ENCODE measurements around the gene TRNP1.
"Not testable (repeated sequence)": the region's sequence is repeated elsewhere in the genome, so short reads cannot be mapped to it uniquely, and the experiment has no call there.

Gene TRNP1

DNA sequence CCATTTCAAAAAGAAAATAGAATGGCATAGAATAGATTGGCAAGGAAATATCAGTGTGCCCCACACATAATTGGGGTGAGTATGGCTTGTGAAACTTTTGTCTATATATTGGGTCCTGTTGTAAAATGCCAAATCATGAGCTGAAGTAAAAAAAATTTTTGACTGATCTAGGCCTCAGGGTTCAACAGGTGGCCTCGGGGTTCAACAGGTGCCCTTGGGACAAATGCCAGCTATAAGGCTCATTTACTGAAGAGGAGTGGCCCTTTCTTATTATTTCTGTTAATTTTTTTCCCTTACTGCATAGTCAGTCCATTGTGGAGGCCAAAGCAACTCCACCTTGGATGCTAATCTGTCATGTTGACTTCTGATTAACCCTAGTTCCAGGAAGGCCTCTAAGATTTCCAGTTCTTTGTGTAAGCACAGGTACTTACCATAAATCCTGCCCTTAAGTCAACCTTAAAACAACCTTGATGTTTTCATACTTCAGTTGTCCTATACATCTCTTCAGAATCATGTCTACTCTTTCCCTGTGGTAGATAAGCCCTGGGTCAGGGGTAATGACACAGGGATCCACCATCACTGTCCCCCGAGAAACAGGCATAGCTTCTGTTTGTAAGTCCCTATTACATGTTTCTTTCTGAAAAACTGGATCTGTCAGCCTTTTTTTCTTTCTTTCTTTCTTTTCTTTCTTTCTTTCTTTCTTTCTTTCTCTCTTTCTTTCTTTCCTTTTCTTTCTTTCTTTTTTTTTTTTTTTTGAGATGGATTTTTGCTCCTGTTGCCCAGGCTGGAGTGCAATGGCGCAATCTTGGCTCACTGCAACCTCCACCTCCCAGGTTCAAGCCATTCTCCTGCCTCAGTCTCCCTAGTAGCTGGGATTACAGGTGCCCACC lies 16.6 kb upstream of the TRNP1 start:
- DNase-seq: no peak

DNA sequence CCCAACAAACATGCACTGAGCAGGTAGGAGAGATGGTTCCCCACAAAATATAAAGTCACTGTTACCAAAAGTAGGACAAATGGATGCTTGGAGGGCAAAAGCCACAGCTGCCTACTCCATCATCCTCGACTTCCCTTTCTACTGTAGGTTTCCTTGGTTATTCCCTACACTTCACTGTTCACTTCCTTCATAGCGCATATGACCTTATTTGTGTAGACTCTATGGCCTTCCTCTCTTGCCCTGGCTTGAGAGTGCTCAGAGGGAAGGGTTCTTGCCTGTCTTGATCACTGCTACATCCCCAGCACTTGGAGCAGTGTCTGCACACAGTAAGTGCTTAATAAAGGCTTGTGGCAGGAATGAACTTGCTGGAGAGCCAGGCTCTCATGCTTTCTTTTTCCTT lies 14.6 kb upstream of the TRNP1 start:
- DNase-seq: no peak

DNA sequence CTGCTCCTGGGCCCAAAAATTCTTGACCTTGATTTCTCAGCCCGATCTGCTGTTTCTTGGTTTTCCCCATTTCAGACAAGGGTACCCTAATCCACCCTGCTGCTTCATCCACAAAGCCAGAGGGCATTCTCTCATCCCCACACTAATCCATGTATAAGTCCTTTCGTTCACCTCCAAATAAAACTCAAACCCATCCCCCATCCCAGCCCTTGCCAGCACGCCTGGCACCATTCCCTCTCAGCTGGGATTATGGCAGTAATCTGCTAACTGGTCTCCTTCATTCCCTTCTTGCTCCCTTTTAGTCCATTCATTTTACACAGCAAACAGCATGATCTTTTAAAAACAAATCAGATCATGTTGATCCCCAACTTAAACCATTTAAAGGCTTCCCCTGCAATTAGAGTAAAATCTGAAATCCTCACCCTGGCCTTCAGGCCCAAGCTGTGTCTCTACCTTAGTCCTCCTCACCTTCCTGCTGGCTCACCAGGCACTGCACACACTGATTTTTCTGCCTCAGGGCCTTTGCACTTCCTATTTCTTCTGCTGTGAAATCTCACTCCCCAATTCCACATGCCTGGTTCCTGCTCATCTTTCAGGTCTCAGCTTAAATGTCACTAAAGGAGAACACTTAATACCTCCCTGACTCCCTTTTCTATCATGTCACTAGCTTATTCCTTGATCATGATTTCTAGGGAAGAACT lies 12.2 kb upstream of the TRNP1 start:
- no peak for DNase-seq

DNA sequence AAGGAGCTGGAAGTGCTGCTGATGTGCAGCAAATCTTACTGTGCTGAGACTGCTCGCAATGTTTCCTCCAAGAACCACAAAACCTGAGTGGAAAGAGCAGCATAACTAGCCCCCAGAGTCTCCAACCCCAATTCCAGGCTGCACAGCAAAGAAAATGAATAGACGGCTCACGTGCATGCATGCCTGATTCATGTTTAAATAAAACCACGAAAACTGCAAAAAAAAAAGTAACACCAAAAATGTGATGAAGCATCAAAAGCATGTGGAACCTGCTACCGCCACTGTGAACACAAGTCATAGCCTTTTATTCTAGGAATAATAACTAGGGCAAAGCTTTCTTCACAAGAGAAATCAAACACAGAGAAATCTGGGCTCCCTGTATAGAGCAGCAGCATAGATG lies 9.6 kb upstream of the TRNP1 start:
- no peak for DNase-seq

DNA sequence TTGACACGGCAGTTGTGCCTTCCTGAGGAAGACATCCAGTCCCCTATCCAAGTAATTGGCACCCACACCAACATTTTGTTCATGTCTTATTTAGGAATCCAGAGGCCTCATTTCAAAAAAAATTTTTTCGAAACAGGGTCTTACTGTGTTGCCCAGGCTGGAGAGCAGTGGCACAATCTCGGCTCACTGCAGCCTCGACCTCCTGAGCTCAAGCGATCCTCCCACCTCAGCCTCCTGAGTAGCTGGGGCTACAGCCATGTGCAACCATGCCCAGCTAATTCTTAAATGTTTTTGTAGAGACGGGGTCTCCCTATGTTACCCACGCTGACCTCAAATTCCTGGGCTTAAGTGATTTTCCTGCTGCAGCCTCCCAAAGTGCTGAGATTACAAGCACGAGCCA lies 9.2 kb upstream of the TRNP1 start:
- no peak for DNase-seq

DNA sequence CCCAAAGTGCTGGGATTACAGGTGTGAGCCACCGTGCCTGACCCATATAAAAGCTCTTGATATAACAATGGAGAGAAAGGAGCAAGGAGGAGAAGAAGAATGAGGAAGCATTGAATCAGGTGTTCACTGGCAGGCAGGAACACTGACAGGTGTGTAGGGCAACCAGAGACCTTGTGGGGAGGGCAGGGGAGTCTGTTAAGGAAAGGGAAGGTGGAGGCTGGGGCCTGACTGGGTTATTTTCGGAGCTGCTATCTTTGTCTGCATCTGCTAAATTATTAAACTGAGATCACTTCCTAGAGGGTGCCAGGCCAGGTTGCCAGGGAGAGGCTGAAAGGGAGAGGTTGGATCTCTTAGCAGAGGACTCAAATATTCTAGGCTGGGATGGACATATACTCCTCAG lies 6.8 kb upstream of the TRNP1 start:
- DNase-seq: no peak

DNA sequence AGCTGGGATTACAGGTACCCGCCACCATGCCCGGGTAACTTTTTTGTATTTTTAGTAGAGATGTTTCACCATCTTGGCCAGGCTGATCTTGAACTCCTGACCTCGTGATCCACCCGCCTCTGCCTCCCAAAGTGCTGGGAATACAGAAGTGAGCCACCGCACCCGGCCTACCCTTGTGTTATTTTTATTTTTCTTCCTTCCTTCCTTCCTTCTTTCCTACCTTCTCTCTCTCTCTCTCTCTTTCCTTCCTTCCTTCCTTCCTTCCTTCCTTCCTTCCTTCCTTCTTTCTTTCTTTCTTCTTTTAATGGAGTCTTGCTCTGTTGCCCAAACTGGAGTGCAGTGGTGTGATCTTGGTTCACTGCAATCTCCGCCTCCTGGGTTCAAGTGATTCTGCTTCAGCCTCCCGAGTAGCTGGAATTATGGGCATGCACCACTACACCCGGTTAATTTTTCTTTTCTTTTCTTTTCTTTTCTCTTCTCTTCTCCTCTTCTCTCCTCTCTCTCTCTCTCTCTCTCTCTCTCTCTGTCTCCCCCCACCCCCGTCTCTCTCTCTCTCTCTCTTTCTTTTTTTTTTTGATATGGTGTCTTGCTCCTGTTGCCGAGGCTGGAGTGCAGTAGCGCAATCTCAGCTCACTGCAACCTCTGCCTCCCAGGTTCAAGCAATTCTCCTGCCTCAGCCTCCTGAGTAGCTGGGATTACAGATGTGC lies 3.9 kb upstream of the TRNP1 start:
- not testable (repeated sequence) for DNase-seq

DNA sequence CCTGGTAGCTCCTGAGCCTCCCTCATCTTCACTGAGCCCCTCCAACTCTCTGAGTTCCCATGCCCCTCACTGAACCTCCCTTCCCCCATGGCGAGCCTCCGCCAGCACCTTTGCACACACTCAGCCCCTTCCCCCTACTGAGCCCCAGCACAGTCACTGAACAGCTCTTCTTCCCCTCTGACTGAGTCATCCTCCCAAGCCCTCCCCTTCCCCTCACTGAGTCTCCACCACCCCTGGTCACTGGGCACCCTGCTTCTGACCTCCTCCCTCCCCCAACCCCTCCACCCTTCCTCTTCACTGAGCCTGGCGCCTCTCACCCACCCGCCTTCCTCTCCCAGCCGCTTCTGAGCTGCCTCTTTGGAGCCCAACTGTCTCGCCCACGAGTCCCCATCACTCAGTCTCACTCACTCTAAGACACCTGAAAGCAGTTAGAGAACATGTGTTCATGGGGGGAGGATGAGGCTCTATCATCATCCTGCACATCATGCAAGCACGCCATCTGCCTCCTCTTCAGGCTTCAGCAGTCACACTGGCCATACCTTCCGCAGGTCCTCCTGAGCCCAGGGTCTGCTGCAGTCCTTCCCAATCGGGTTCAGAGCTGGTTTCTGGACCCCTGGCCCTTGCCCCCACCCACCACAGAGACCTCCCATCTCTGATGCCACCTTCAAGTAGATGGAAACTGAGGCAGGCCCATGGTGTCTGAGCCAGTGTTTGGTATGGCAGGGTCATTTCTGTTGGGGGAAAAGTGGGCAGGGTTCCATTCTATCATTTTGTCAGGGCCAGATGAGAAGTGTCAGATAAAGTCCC lies 2.0 kb upstream of the TRNP1 start:
- DNase-seq: peak; percentile 44

DNA sequence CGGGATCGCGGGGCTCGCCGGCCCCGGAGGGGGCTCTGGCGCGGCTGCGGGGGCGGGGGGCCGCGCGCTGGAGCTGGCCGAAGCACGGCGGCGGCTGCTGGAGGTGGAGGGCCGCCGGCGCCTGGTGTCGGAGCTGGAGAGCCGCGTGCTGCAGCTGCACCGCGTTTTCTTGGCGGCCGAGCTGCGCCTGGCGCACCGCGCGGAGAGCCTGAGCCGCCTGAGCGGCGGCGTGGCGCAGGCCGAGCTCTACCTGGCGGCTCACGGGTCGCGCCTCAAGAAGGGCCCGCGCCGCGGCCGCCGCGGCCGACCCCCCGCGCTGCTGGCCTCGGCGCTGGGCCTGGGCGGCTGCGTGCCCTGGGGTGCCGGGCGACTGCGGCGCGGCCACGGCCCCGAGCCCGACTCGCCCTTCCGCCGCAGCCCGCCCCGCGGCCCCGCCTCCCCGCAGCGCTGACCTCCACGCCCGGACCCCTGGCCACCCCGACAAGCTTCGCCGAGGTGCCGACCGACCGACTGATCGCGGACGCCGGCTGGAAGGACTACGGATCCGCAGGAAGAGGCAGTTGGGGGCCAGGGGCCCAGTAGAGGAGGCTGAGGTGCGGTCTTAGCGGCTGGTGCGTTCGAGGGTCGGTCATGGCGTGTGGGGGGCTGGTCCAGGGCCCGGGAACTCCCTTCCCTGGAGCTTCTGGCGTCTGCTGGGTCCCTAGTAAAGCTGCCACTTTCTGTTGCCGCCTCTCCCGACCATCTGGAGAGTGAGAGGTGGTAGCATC lies 711 bp downstream of the TRNP1 start:
- DNase-seq: no peak

DNA sequence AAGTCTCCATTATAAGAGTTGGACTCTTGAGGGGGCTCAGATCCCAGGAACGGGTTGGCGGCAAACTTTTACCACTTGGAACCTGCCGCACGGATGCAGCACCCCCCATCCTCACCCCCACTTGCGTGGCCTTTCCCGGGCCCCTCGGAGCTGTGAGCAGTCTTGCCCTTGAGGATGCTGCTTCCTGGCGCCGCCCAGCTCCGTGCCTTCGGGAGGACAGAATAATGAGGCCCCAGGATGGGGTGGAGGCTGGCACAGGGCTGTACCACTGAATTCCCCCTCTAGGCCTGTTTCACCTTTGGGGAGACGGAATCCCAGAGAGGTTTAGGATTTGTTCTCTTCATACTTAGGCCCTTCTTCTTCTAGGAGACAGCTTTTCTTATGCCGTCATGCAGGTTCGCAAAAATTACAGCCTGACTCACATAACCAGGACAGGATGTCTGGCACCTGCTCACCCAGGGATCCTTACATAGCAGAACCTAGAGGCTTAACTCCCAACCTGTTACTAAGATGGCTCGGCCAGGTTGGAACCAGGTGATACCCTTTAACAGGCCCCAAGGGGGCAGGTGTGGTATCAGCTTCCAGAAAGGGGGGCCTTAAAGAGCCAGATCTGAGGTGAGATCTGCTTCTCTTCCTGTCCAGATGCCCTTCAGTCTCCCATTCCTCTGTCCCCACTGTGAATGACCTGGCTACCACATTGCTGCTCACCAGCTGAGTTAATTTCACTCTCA lies 1.5 kb downstream of the TRNP1 start:
- DNase-seq: no peak

DNA sequence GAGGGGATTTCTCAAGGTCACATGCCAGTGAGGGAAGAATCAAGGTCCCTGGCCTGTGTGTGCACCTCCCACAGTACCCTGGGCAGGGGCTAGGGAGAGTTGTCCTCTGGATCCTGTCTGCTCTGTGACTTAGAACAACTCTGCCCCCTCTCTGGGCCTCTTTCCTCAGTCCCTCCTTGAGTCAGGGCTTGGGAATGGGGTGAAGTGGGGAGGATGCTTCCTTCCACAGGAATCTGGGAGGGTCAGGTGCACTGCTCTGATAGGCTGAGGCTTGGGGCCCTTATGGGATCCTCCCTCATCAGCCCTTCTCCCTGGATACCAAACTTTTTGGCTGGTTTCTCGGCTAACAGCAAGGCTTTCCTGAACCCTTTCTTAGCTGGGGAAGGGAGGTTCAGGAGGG lies 2.5 kb downstream of the TRNP1 start:
- no peak for DNase-seq

DNA sequence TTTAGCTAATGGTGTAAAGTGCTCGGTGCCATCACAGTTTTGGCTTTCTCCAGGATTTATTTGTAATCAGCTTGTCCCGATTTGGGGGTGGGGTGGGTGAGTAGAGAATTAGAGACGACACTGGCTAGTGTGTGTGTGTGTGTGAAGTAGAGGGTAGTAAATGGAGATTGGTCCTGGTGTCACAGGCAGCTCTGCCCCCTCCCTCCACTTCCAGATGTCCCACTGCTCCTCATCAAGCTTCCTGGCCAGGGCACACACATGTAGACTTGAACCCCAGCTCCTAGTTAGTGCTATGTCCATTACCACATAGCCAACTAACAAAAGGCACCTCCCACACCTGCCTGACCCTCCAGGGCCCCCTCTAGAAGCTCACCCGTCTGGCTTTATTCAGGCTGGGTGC lies 3.2 kb downstream of the TRNP1 start:
- no peak for DNase-seq

DNA sequence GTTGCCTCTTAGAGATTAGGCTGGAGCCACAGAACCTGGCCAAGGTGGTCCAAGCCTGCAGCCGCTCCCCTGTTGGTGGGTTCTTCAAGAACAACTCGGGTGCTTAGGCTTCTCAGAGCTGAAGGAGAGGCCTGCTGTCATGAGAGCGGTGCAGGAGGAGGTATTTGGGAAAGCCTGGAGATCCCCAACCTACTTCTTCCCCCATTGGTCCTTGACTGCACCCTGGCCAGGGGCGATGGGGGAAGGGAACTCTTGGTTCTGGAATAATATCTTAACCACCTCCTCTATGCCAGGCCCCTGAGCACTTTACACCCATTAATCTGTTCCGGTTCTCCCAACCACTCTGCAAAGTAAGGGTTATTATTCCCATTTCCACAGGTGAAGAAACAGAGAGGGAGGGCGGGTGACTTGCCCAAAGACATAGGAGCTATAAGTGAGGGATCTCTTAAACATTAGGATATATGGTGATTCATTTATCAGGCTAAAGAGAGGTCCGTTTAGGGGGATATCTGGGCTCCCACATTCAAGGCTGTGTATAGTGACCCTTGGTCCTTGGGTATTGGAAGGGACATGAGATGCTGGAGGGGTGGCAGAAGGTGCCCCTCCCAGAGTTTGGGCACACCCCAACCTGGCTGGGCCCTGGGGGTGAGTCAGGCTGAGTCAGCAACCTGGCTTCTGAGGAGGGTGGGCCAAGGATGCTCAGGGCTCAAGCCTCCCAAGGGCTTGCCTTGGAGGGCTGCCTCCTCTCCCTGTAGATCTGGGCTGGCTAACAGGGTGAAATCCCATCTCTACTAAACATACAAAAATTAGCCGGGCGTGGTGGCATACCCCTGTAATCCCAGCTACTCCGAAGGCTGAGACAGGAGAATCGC lies 5.2 kb downstream of the TRNP1 start:
- no peak for DNase-seq

DNA sequence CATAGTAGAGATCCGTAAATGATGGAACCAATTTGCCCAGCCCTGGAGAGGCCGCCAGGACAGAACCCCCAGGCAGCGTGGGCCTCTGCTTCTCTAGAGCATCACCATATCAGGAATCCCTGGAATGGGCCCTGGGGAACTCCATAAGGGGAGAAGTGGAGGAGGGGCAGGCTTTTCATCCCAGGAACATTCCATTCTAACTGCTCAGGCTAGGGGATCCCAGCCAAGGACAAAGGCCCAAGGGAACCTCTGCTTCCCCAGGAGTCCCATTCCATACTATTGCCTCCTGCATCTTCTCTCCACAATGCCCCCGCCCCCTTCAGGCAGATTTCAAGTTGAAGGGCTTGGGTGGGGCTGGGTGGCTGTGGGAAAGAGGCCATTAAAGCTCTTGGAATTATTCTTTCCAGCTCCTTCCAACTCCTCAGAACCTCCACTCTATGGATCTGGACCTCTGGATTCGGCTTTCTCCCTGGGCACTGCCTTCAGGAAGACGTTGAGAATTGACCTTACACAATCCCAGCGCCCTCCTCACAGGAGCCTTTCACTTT lies 6.0 kb downstream of the TRNP1 start:
- DNase-seq: no peak

DNA sequence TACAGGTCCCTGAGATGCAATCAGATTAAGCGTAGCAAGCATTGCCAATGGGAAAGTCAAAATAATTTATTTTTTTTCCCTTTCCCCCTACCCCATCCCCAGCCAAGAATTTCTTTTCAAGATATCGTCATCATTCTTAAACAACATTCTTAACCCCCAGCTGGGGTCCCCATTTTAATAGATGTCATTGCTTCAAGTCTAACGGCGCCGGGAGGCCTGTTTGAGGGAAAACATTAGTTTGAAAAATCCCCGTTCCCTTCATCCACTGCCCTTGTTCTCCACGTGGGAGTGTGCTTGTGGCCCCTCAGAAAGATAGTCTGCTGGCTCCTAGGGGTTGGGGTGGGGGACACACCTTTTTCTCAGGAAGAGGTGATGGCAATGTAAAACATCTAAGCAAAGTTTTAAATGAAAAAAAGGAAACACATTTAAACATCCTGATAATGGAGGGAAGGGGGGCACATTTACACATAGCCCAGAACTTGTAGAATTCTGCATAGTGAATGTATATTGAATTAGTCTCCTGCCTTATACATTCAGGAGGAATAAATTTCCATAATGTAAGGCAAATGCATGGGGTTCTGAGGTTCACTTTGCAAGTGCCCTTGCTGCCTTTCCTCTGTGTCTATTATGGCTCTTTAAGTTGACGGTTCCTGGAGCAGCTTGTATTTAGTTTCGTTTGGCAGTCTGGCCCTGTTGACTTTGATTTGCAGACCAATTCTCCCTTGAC lies 6.8 kb downstream of the TRNP1 start:
- no peak for DNase-seq

DNA sequence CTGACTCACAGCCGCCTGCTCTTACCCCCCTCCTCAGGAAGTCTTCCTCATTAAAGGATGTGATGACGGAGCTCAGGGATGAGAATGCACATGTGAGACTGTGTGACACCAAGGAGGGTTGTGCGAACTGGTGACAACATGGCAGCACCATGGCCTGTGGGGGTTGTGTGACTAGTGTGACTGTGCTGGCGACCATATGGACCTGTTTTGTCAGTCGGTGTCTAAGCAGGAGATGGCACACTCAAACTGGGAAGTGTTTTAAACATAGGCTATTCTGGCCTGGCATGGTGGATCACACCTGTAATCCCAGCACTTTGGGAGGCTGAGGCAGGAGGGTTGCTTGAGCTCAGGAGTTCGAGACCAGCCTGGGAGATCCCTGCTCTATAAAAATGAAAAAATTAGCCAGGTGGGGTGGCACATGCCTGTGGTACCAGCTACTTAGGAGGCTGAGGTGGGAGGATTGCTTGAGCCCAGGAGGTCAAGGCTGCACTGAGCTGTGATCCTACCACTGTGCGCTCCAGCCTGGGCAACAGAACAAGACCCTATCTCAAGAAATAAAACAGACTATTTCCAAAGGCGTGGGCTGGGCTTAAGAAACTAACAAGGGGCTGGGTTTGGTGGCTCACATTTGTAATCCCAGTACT lies 7.4 kb downstream of the TRNP1 start:
- DNase-seq: no peak

DNA sequence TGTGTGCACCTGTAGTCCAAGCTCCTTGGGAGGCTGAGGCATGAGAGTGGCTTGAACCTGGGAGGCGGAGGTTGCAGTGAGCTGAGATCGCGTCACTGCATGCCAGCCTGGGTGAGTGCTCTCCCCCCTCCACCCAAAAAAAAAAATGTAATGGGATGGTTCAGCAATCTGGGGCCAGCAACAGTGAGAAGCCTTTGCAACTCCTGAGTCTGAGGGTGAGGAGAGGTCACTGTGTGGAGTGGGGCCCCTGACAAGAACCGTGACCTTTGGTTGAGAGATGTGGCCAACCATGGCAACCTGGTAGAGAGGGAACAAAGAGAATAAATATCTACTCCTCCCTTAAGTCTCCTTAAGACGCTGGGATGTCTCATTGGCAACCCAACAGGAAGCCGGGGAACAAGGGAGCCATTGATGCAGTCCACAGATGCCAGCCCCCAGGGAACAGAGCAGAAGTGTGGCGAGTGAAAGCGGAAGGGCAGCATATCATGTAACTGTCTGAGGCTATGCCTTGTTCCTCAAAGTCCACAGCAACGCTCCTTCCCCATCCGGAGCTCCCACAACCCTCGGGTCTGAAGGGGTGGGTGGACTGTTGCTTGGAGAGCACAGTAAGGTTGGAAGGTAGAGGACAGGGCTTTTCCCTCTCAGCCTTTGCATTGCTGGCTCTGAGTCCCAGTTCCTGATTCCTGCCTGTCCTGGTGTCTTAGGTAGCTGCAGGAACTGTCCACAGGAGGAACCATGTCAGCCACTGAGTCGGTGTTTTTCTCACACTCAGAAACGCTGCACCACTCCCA lies 8.3 kb downstream of the TRNP1 start:
- no peak for DNase-seq
